ENCODE results near the gene CFAP46. TPM values are rescaled to one million over a fixed set of nuclear protein-coding genes. Genes with fewer than 3 reads are reported as not detected.

Gene CFAP46
- total and polyA plus RNA-seq, 9 donors, result 0.22 to 1.1 (median 0.61) TPM

- Histone ChIP-seq H3K36me3 (ENCODE audit: control insufficient read depth, insufficient read depth, low read length) (no peaks in the 10 kb centered on the region), H3K4me3 (ENCODE audit: low read length) (no peak overlapping the region), H3K9me3 (replicated peaks; ENCODE audit: control insufficient read depth, low read depth, low read length) (peaks cover 2% of the 10 kb centered on the region), H3K27me3 (ENCODE audit: control insufficient read depth, insufficient read depth, low read length) (peaks cover 19% of the 10 kb centered on the region), H3K27ac (ENCODE audit: low read length) (no peak overlapping the region), H3K4me1 (ENCODE audit: control insufficient read depth, insufficient read depth, low read length) (peaks cover 15% of the 10 kb centered on the region)
- WGBS (ENCODE audit: insufficient coverage), result 86% methylated on average over 11 of the region's 16 CpGs
- DNase-seq, result no peak
These were observed 81.8 kb downstream of the CFAP46 start for GRCh38 chr10:132860532-132860931.

GRCh38 chr10:132859084-132859855 is 83.1 kb downstream of the CFAP46 start:
- Histone ChIP-seq H3K36me3 (ENCODE audit: control insufficient read depth, insufficient read depth, low read length) (no peaks in the 10 kb centered on the region), H3K4me3 (ENCODE audit: low read length) (no peak overlapping the region), H3K27me3 (ENCODE audit: control insufficient read depth, insufficient read depth, low read length) (peaks cover 19% of the 10 kb centered on the region), H3K4me1 (ENCODE audit: control insufficient read depth, insufficient read depth, low read length) (peaks cover 6% of the 10 kb centered on the region), H3K9me3 (replicated peaks; ENCODE audit: control insufficient read depth, low read depth, low read length) (peaks cover 2% of the 10 kb centered on the region), H3K27ac (ENCODE audit: low read length) (no peak overlapping the region)
- no peak for DNase-seq
- 82% methylated on average over 30 of the region's 32 CpGs for WGBS (ENCODE audit: insufficient coverage)

- 88% methylated on average over 44 of the region's 45 CpGs for WGBS (ENCODE audit: insufficient coverage)
- peaks cover 2% of the 10 kb centered on the region for H3K9me3 ChIP-seq (replicated peaks; ENCODE audit: control insufficient read depth, low read depth, low read length)
- peaks cover 6% of the 10 kb centered on the region for H3K4me1 ChIP-seq (ENCODE audit: control insufficient read depth, insufficient read depth, low read length)
- peaks cover 17% of the 10 kb centered on the region for H3K27me3 ChIP-seq (ENCODE audit: control insufficient read depth, insufficient read depth, low read length)
- H3K36me3 ChIP-seq (ENCODE audit: control insufficient read depth, insufficient read depth, low read length), result no peaks in the 10 kb centered on the region
- no peak for DNase-seq
- H3K4me3 ChIP-seq (ENCODE audit: low read length), result no peak overlapping the region
- no peak overlapping the region for H3K27ac ChIP-seq (ENCODE audit: low read length)
These were observed 84.0 kb downstream of the CFAP46 start for GRCh38 chr10:132858121-132859081.

GRCh38 chr10:132856869-132857524 is 85.4 kb downstream of the CFAP46 start:
- H3K4me3 ChIP-seq (ENCODE audit: low read length), result no peak overlapping the region
- peaks cover 2% of the 10 kb centered on the region for H3K9me3 ChIP-seq (replicated peaks; ENCODE audit: control insufficient read depth, low read depth, low read length)
- WGBS (ENCODE audit: insufficient coverage), result 90% methylated on average over 13 of the region's 13 CpGs
- no peaks in the 10 kb centered on the region for H3K36me3 ChIP-seq (ENCODE audit: control insufficient read depth, insufficient read depth, low read length)
- no peak for DNase-seq
- no peaks in the 10 kb centered on the region for H3K4me1 ChIP-seq (ENCODE audit: control insufficient read depth, insufficient read depth, low read length)
- H3K27me3 ChIP-seq (ENCODE audit: control insufficient read depth, insufficient read depth, low read length), result peaks cover 13% of the 10 kb centered on the region
- no peak overlapping the region for H3K27ac ChIP-seq (ENCODE audit: low read length)

GRCh38 chr10:132855889-132856288 is 86.5 kb downstream of the CFAP46 start:
- WGBS (ENCODE audit: insufficient coverage), result 76% methylated on average over 3 of the region's 7 CpGs
- peaks cover 3% of the 10 kb centered on the region for H3K27me3 ChIP-seq (ENCODE audit: control insufficient read depth, insufficient read depth, low read length)
- no peak overlapping the region for H3K27ac ChIP-seq (ENCODE audit: low read length)
- no peak overlapping the region for H3K4me3 ChIP-seq (ENCODE audit: low read length)
- no peak for DNase-seq
- H3K4me1 ChIP-seq (ENCODE audit: control insufficient read depth, insufficient read depth, low read length), result no peaks in the 10 kb centered on the region
- H3K36me3 ChIP-seq (ENCODE audit: control insufficient read depth, insufficient read depth, low read length), result no peaks in the 10 kb centered on the region
- H3K9me3 ChIP-seq (replicated peaks; ENCODE audit: control insufficient read depth, low read depth, low read length), result peaks cover 2% of the 10 kb centered on the region

GRCh38 chr10:132851451-132851850 is 90.9 kb downstream of the CFAP46 start:
- Histone ChIP-seq H3K4me1 (ENCODE audit: control insufficient read depth, insufficient read depth, low read length) (no peaks in the 10 kb centered on the region), H3K27me3 (ENCODE audit: control insufficient read depth, insufficient read depth, low read length) (peaks cover 14% of the 10 kb centered on the region), H3K9me3 (replicated peaks; ENCODE audit: control insufficient read depth, low read depth, low read length) (peaks cover 2% of the 10 kb centered on the region), H3K27ac (ENCODE audit: low read length) (no peak overlapping the region), H3K4me3 (ENCODE audit: low read length) (no peak overlapping the region), H3K36me3 (ENCODE audit: control insufficient read depth, insufficient read depth, low read length) (no peaks in the 10 kb centered on the region)
- 95% methylated on average over 21 of the region's 22 CpGs for WGBS (ENCODE audit: insufficient coverage)
- DNase-seq, result no peak

GRCh38 chr10:132850896-132851295 is 91.5 kb downstream of the CFAP46 start:
- H3K4me1 ChIP-seq (ENCODE audit: control insufficient read depth, insufficient read depth, low read length), result no peaks in the 10 kb centered on the region
- H3K27ac ChIP-seq (ENCODE audit: low read length), result no peak overlapping the region
- WGBS (ENCODE audit: insufficient coverage), result 67% methylated on average over 17 of the region's 17 CpGs
- H3K4me3 ChIP-seq (ENCODE audit: low read length), result no peak overlapping the region
- H3K27me3 ChIP-seq (ENCODE audit: control insufficient read depth, insufficient read depth, low read length), result peaks cover 14% of the 10 kb centered on the region
- no peak for DNase-seq
- peaks cover under 1% of the 10 kb centered on the region for H3K9me3 ChIP-seq (replicated peaks; ENCODE audit: control insufficient read depth, low read depth, low read length)
- no peaks in the 10 kb centered on the region for H3K36me3 ChIP-seq (ENCODE audit: control insufficient read depth, insufficient read depth, low read length)

GRCh38 chr10:132850246-132850645 is 92.1 kb downstream of the CFAP46 start:
- DNase-seq, result no peak
- no peak overlapping the region for H3K27ac ChIP-seq (ENCODE audit: low read length)
- no peaks in the 10 kb centered on the region for H3K36me3 ChIP-seq (ENCODE audit: control insufficient read depth, insufficient read depth, low read length)
- H3K9me3 ChIP-seq (replicated peaks; ENCODE audit: control insufficient read depth, low read depth, low read length), result no peaks in the 10 kb centered on the region
- 91% methylated on average over 10 of the region's 15 CpGs for WGBS (ENCODE audit: insufficient coverage)
- no peaks in the 10 kb centered on the region for H3K4me1 ChIP-seq (ENCODE audit: control insufficient read depth, insufficient read depth, low read length)
- no peak overlapping the region for H3K4me3 ChIP-seq (ENCODE audit: low read length)
- peaks cover 14% of the 10 kb centered on the region for H3K27me3 ChIP-seq (ENCODE audit: control insufficient read depth, insufficient read depth, low read length)

GRCh38 chr10:132849546-132850031 is 92.8 kb downstream of the CFAP46 start:
- peaks cover 14% of the 10 kb centered on the region for H3K27me3 ChIP-seq (ENCODE audit: control insufficient read depth, insufficient read depth, low read length)

More at GRCh38 chr10:132849546-132850031, 92.8 kb downstream of the CFAP46 start:
- H3K9me3 ChIP-seq (replicated peaks; ENCODE audit: control insufficient read depth, low read depth, low read length), result no peaks in the 10 kb centered on the region
- H3K4me3 ChIP-seq (ENCODE audit: low read length), result no peak overlapping the region
- DNase-seq, result no peak
- H3K4me1 ChIP-seq (ENCODE audit: control insufficient read depth, insufficient read depth, low read length), result no peaks in the 10 kb centered on the region
- H3K36me3 ChIP-seq (ENCODE audit: control insufficient read depth, insufficient read depth, low read length), result no peaks in the 10 kb centered on the region
- H3K27ac ChIP-seq (ENCODE audit: low read length), result no peak overlapping the region
- 84% methylated on average over 17 of the region's 19 CpGs for whole genome bisulfite sequencing (ENCODE audit: insufficient coverage)

Data from muscle of leg (tissue), 11 donors.